Measurements from ENCODE around the gene FBLN2. TPM values are rescaled to one million over a fixed set of nuclear protein-coding genes. Genes with fewer than 3 reads are reported as not detected.

FBLN2 gene
- total RNA-seq, 1 experiment from 2014 or later, result 0.39 TPM

GRCh38 chr3:13522236-13522635 is 26.7 kb upstream of the FBLN2 start:
- Histone ChIP-seq H3K27me3 (ENCODE audit: insufficient read depth, low read length) (no peaks in the 10 kb centered on the region), H4K20me1 (ENCODE audit: insufficient read depth) (no peaks in the 10 kb centered on the region), H3K79me2 (ENCODE audit: insufficient read depth, low read length) (no peaks in the 10 kb centered on the region), H3K9ac (ENCODE audit: low read length) (no peak overlapping the region), H3K36me3 (ENCODE audit: control insufficient read depth in 1 of 2, insufficient read depth in 2 of 2, low read length in 2 of 2) (no peaks in the 10 kb centered on the region), H3K4me2 (ENCODE audit: low read length) (no peak overlapping the region), H3K9me2 (ENCODE audit: insufficient read depth) (no peaks in the 10 kb centered on the region), H3K4me1 (ENCODE audit: control insufficient read depth in 1 of 2, insufficient read depth in 2 of 2, low read length in 2 of 2) (peaks cover 0 to 10% of the 10 kb centered on the region in 2 experiments; a peak in 2 of 4 replicates), H3K9me3 (ENCODE audit: control insufficient read depth in 1 of 2, insufficient read depth in 1 of 2, low read depth in 1 of 2, low read length in 2 of 2) (no peaks in the 10 kb centered on the region), H3K4me3 (replicated peaks in 1 of 2; ENCODE audit: low read depth in 1 of 2, low read length in 2 of 2) (no peak overlapping the region), H2AFZ (ENCODE audit: low read depth, low read length, poor library complexity, severe bottlenecking) (no peak overlapping the region), H3K27ac (ENCODE audit: low read depth, low read length) (no peak overlapping the region)
- ChIA-PET RAD21 (ENCODE audit: low non-redundant PET in 1 of 2, low total read pairs in 2 of 2, uncharacterized antibody in 2 of 2, unreplicated experiment in 2 of 2) (no interaction called here), POLR2A (no interaction called here), CTCF (no interaction called here)
- ATAC-seq (no peak), DNase-seq (ENCODE audit: low read depth, low spot score) (no peak)
- TF ChIP-seq SP1 (IDR thresholded peaks at IDR 0.05; ENCODE audit: low read depth) (no peak), CBX3 (IDR thresholded peaks at IDR 0.05; ENCODE audit: low read depth) (no peak), ZFX (IDR thresholded peaks at IDR 0.05) (no peak), POLR2A (IDR thresholded peaks at IDR 0.05; ENCODE audit: borderline replicate concordance, extremely low read depth, insufficient read depth, insufficient read length) (no peak), MAX (IDR thresholded peaks at IDR 0.05) (no peak), SIN3A (IDR thresholded peaks at IDR 0.05; ENCODE audit: low read depth) (no peak), SRF (IDR thresholded peaks at IDR 0.05; ENCODE audit: low read depth) (no peak)
- intact Hi-C loops (cut with micrococcal nuclease), result no loop called here
- BruUV-seq (replicated peaks), result no TSS peak

GRCh38 chr3:13524979-13525669 is 23.8 kb upstream of the FBLN2 start:
- H3K4me1 ChIP-seq (ENCODE audit: control insufficient read depth in 1 of 2, insufficient read depth in 2 of 2, low read length in 2 of 2), result peaks cover 0 to 17% of the 10 kb centered on the region in 2 experiments; a peak in 2 of 4 replicates
- no peak for DNase-seq (ENCODE audit: low read depth, low spot score)
- no peaks in the 10 kb centered on the region for H3K36me3 ChIP-seq (ENCODE audit: control insufficient read depth in 1 of 2, insufficient read depth in 2 of 2, low read length in 2 of 2)
- ChIA-PET CTCF (interaction anchor here (1.0 to 1.4 kb wide), 2 partner anchors 29 to 434 kb away, joined by 3 to 4 read pairs; no protein-coding TSS in a partner anchor), RAD21 (ENCODE audit: low non-redundant PET in 1 of 2, low total read pairs in 2 of 2, uncharacterized antibody in 2 of 2, unreplicated experiment in 2 of 2) (no interaction called here), POLR2A (interaction anchor here (0.7 to 1.3 kb wide), 2 partner anchors 11 to 13 kb away, joined by 3 read pairs; no protein-coding TSS in a partner anchor)
- H3K9me3 ChIP-seq (ENCODE audit: control insufficient read depth in 1 of 2, insufficient read depth in 1 of 2, low read depth in 1 of 2, low read length in 2 of 2), result no peaks in the 10 kb centered on the region
- H3K4me3 ChIP-seq (replicated peaks in 1 of 2; ENCODE audit: low read depth in 1 of 2, low read length in 2 of 2), result no peak overlapping the region
- intact Hi-C loops (cut with micrococcal nuclease), result no loop called here
- H2AFZ ChIP-seq (ENCODE audit: low read depth, low read length, poor library complexity, severe bottlenecking), result no peak overlapping the region
- H3K9ac ChIP-seq (ENCODE audit: low read length), result no peak overlapping the region
- no peak overlapping the region for H3K4me2 ChIP-seq (ENCODE audit: low read length)
- H4K20me1 ChIP-seq (ENCODE audit: insufficient read depth), result no peaks in the 10 kb centered on the region
- no peaks in the 10 kb centered on the region for H3K79me2 ChIP-seq (ENCODE audit: insufficient read depth, low read length)
- no peaks in the 10 kb centered on the region for H3K9me2 ChIP-seq (ENCODE audit: insufficient read depth)
- ATAC-seq, result no peak
- no peak overlapping the region for H3K27ac ChIP-seq (ENCODE audit: low read depth, low read length)
- BruUV-seq (replicated peaks), result no TSS peak
- no peak for TF ChIP-seq SRF (IDR thresholded peaks at IDR 0.05; ENCODE audit: low read depth)
- H3K27me3 ChIP-seq (ENCODE audit: insufficient read depth, low read length), result no peaks in the 10 kb centered on the region

Data from HCT116 (cell line).